Fibroblast of mammary gland (primary cell): ENCODE measurements around the gene FRAS1.

Source experiments
- DNase-seq: peaks from one replicate; pipeline ENCODE4 v3.0.0-alpha.2; 2010; ENCODE audit warnings: low read depth
- H3K4me3 ChIP-seq: 2 replicates; pipeline ENCODE4 v1.5.1; 2011; ENCODE audit warnings: low read depth, mild to moderate bottlenecking, low read length, moderate library complexity; ENCODE audit not compliant: control insufficient read depth
- CTCF ChIP-seq: conservative IDR thresholded peaks from 2 replicates; pipeline ENCODE4 v1.5.1; 2011; ENCODE audit warnings: low read depth, low read length, inconsistent platforms; ENCODE audit not compliant: control insufficient read depth, insufficient read depth

The FRAS1 gene

GRCh38 chr4:78528327-78528726 lies 471.2 kb downstream of the FRAS1 start:
- H3K4me3 ChIP-seq = no peak overlapping the region
- DNase-seq = peak; percentile 76
- no peak for TF ChIP-seq CTCF

- DNase-seq = peak; percentile 80
- no peak overlapping the region for H3K4me3 ChIP-seq
- TF ChIP-seq CTCF = no peak
Observed at GRCh38 chr4:78529569-78530209, 472.6 kb downstream of the FRAS1 start.

GRCh38 chr4:78532046-78532445 lies 474.9 kb downstream of the FRAS1 start:
- no peak for TF ChIP-seq CTCF
- H3K4me3 ChIP-seq = no peak overlapping the region
- DNase-seq = no peak

GRCh38 chr4:78533854-78534253 lies 476.7 kb downstream of the FRAS1 start:
- TF ChIP-seq CTCF = no peak
- no peak for DNase-seq
- H3K4me3 ChIP-seq = no peak overlapping the region

GRCh38 chr4:78534286-78534955 lies 477.3 kb downstream of the FRAS1 start:
- no peak overlapping the region for H3K4me3 ChIP-seq
- no peak for TF ChIP-seq CTCF
- DNase-seq = no peak

GRCh38 chr4:78542373-78542772 lies 485.2 kb downstream of the FRAS1 start:
- TF ChIP-seq CTCF = no peak
- H3K4me3 ChIP-seq = no peak overlapping the region
- DNase-seq = peak; percentile 80
